ENCODE data around the gene B4GALNT4.
"Not testable (repeated sequence)": the region's sequence is repeated elsewhere in the genome, so short reads cannot be mapped to it uniquely, and the experiment has no call there.

B4GALNT4 gene, protein sequence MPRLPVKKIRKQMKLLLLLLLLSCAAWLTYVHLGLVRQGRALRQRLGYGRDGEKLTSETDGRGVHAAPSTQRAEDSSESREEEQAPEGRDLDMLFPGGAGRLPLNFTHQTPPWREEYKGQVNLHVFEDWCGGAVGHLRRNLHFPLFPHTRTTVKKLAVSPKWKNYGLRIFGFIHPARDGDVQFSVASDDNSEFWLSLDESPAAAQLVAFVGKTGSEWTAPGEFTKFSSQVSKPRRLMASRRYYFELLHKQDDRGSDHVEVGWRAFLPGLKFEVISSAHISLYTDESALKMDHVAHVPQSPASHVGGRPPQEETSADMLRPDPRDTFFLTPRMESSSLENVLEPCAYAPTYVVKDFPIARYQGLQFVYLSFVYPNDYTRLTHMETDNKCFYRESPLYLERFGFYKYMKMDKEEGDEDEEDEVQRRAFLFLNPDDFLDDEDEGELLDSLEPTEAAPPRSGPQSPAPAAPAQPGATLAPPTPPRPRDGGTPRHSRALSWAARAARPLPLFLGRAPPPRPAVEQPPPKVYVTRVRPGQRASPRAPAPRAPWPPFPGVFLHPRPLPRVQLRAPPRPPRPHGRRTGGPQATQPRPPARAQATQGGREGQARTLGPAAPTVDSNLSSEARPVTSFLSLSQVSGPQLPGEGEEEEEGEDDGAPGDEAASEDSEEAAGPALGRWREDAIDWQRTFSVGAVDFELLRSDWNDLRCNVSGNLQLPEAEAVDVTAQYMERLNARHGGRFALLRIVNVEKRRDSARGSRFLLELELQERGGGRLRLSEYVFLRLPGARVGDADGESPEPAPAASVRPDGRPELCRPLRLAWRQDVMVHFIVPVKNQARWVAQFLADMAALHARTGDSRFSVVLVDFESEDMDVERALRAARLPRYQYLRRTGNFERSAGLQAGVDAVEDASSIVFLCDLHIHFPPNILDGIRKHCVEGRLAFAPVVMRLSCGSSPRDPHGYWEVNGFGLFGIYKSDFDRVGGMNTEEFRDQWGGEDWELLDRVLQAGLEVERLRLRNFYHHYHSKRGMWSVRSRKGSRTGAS

DNA sequence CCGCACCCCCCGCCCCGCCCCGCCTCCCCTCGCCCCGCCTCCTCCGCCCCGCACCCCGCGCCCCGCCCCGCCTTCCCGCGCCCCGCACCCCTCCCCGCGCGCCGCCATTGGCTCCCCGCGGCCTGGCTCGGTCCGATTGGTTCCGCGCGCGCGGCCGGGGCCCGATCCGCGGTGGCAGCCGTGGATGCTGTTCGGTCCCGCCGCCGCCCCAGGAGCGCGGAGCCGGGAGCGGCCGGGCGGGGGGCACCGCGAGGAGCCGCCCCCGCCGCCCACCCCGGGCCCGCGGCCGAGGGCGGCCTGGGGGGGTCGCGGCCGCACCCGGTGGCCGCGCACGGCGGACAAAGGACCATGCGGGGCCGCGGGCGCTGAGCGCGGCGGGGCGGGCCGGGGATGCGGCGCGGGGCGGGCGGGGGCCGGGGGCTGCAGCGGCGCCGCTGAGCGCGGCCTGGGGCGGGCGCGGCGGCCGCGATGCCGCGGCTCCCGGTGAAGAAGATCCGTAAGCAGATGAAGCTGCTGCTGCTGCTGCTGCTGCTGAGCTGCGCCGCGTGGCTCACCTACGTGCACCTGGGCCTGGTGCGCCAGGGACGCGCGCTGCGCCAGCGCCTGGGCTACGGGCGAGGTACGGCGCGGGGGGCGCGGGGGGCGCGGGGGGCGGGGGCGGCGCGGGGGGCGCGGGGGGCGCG, at the start of gene B4GALNT4:
Gene B4GALNT4, plus strand, starts transcription at position 164 of the 683 bp plus-strand sequence. Its CDS starts 305 bp downstream, at position 469.
- FAIRE-seq: no peak

GRCh38 chr11:319888-320273, 49.4 kb upstream of the B4GALNT4 start:
- not testable (repeated sequence) for FAIRE-seq

- FAIRE-seq: no peak
These were observed 45.1 kb upstream of the B4GALNT4 start for GRCh38 chr11:324156-324555.

DNA sequence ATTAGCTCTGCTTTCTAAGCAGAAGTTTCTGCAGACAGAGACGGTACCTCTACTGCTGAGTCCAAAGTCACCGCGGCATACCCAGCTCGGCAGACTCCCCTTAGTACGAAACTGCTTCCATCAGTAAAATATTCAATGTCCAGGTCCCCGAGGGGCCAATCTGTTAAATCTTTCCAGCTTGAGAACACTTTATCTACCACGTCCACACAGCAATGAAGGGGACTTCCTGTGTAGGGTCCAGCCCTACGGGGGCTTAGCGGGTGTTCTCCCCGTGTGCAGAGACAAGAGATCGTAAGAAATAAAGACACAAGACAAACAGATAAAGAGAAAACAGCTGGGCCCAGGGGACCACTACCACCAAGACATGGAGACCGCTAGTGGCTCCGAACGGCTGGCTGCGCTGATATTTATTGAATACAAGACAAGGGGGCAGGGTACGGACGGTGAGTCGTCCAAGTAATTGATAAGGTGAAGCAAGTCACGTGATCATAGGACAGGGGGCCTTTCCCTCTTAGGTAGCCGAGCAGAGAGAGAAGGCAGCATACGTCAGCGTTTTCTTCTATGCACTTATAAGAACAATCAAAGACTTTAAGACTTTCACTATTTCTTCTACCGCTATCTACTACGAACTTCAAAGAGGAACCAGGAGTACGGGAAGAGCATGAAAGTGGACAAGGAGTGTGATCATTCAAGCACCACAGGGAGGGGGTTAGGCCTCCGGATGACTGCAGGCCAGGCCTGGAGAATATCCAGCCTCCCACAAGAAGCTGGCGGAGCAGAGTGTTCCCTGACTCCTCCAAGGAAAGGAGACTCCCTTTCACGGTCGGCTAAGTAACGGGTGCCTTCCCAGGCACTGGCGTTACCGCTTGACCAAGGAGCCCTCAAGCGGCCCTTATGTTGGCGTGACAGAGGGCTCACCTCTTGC, 44.4 kb upstream of the B4GALNT4 start:
- FAIRE-seq: peak; percentile 95

DNA sequence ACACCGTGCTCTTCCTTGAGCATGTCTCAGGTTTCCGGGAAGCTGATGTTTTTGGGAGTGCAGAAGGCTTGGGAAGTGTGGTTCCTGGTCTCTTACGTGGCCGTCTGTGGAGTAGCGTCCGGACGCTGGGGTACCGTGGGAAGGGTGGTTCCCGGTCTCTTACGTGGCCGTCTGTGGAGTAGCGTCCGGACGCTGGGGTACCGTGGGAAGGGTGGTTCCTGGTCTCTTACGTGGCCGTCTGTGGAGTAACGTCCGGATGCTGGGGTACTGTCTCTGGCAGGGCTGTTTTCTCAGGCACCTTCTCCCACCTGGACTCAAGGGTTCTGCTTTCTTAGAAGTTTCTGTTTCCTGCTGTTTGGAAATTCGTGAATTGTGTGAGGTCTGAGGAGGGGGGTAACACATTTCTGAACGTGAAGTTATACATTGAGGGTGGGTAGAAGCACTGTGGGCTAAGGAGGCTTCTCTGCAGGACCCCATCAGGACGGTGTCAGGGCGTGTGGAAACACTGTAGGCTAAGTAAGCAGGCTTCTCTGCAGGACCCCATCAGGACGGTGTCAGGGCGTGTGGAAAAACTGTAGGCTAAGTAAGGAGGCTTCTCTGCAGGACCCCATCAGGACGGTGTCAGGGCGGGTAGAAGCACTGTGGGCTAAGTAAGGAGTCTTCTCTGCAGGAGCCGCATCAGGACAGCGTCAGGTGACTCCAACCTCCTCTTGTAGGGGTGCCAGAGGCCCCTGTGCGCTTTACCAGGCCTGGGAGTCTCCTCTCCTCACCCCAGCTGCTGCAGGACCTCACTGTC, 43.3 kb upstream of the B4GALNT4 start:
- FAIRE-seq: no peak

DNA sequence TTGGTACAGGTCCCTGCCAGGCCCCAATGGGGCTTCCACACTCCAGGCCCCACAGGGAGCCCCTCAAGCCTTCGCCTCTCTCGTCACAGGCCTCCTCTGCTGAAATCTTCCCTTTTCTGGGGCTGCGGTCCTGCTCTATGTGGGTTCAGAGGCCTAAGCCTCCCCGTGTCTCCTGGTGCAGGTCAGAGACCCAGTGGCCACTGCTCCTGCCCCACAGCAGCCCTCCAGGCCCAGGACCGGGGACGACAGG, 42.8 kb upstream of the B4GALNT4 start:
- FAIRE-seq: no peak

- FAIRE-seq: no peak
These were observed 42.3 kb upstream of the B4GALNT4 start for GRCh38 chr11:326842-327580.

- no peak for FAIRE-seq
These were observed 41.7 kb upstream of the B4GALNT4 start for GRCh38 chr11:327581-327923.

DNA sequence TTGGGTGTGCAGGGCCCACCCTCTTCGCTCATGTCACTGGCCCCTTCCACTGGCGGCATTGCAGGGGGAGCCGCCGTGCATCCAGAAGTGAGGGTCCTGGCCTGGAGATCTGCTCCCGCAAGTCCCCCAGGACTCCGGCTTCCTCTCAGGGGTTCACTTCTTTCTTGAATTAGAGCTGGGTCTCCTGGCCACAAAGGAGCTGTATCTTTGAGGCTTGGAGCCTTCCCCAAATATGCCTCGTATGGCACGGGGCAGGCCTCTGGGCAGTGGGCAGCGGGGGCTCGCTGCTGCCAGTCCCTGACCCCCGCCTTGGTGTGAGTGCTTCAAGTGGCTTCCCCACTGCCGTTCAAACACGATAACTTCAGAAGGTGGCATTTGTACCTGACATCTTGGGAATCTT, 41.3 kb upstream of the B4GALNT4 start:
- no peak for FAIRE-seq

- not testable (repeated sequence) for FAIRE-seq
These were observed 40.7 kb upstream of the B4GALNT4 start for GRCh38 chr11:328516-329100.

DNA sequence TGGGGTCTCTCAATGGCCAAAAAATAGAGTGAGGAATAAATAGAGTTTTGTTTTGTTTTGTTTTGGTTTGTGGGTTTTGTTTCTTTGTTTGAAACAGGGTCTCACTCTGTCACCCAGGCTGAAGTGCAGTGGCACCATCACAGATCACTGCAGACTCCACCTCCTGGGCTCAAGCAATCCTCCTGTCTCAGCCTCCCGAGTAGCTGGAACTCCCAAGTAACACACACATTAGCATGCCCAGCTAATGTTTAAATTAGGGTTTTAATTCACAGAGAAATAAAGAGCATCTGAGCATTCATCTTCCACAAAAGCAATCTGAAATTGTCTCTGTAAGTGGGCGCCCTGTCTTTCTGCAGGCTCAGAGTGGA, 39.4 kb upstream of the B4GALNT4 start:
- no peak for FAIRE-seq

- no peak for FAIRE-seq
These were observed 39.0 kb upstream of the B4GALNT4 start for GRCh38 chr11:330307-330693.

GRCh38 chr11:330694-331357, 38.5 kb upstream of the B4GALNT4 start:
- no peak for FAIRE-seq

DNA sequence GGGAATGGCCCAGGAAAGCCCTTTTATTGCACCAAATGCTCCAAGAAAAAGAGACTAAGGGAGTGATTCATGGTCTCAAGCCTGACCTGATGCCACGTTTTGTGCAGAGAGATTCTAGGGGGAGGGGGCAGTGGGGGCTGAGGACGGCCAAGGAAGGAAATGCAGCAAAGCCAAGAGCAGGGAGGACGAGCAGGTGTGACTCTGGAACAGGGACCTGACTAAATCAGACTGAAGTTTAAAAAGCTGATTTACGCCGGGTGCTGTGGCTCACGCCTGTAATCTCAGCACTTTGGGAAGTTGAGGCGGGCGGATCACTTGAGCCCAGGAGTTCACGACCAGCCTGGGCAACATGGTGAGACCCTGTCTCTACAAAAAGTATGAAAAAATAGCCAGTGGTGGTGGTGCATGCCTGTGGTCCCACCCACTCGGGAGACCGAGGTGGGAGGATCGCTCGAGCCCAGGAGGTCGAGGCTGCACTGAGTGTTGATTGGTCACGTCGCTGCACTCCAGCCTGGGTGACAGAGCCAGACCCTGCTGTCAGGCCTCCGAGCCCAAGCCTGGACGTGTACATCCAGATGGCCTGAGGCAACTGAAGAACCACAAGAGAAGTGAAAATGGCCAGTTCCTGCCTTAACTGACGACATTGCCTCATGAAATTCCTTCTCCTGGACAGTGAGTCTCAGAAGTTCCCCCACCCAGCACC, 37.8 kb upstream of the B4GALNT4 start:
- FAIRE-seq: no peak

DNA sequence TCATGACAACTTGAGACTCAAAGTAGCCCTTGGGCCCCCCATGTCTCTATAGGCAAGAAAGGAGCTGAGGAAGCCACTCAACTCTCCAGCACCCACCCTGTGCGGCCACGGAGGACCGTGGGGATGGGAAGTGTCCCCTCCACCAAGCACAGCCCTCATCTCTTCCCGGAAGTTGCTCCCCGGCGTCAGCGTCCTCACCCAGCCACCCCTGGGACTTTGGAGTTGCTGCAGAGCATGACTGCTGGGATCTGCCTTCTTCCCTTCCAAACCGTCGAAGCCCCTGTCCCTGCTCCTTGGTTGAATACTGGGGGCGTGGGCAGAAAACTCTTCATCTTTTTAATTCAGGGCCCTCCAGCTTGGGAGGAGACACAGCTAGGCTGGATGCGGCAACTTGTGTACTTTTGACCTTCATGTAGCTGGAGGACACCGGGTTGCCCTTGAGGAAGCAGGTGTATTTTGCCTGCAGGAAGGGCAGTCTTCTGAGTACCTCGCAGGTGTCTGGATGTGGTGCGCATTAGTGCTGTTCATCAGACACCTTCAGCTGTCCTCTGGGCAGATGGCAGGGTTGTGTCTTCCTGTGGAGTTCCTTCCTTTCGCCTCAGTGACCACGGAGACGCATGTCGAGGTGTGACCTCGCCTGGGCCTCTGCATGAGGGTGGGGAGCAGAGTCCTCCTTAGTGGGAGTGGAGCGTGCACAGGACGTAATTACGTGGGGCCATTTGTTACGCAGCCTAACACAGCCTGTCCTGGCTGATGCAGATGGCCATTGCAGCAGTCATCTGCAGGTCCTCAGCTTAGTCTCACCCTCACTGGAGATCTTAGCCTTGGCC, 36.4 kb upstream of the B4GALNT4 start:
- FAIRE-seq: no peak

GRCh38 chr11:333616-334263, 35.6 kb upstream of the B4GALNT4 start:
- FAIRE-seq: not testable (repeated sequence)

- peak; percentile 18 for FAIRE-seq
These were observed 34.9 kb upstream of the B4GALNT4 start for GRCh38 chr11:334264-334994.
